ENCODE data around the gene OSBPL10.

Gene OSBPL10

DNA sequence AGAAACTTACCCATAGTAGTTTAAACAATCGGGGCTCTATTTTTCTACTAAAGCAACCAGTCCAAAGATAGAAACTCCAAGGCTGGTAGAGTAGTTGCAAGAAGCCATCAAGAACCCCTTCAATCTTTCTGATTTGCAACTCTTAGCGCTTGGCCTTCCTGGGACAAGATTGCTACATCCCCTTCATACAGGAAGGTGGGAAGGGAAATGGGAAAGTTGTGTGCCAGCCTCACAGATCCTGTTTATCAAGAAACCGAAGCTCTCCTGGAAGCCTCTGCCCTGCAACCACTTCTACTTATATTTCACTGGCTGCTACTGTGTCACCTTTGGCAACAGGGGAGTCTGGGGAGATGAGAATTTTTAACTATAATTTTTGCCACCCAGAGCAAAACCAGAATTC, 46.2 kb downstream of the OSBPL10 start:
- TF ChIP-seq, protein P1, sequence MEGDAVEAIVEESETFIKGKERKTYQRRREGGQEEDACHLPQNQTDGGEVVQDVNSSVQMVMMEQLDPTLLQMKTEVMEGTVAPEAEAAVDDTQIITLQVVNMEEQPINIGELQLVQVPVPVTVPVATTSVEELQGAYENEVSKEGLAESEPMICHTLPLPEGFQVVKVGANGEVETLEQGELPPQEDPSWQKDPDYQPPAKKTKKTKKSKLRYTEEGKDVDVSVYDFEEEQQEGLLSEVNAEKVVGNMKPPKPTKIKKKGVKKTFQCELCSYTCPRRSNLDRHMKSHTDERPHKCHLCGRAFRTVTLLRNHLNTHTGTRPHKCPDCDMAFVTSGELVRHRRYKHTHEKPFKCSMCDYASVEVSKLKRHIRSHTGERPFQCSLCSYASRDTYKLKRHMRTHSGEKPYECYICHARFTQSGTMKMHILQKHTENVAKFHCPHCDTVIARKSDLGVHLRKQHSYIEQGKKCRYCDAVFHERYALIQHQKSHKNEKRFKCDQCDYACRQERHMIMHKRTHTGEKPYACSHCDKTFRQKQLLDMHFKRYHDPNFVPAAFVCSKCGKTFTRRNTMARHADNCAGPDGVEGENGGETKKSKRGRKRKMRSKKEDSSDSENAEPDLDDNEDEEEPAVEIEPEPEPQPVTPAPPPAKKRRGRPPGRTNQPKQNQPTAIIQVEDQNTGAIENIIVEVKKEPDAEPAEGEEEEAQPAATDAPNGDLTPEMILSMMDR (IDR thresholded peaks at IDR 0.05; ENCODE audit: low read depth, low read length), result no peak
- no peak for DNase-seq (ENCODE audit: extremely low read depth, low read depth)

DNA sequence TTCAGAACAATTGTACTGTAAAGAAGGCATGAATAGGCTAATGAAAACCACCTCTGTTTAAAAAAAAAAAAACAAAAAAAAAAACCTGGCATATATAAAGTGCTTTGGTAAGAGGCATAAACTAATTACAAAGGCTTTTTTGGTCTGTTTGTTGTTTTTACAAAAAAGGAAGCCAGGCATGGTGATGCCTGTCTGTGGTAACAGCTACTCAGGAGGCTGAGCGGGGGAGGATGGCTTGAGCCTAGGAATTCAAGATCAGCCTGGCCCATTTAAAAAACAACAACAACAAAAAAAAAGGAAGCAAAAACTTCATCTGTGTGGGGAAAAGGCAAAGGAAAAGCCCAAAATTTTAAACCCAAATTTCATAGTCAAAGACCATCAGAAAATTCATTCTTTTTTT, 47.0 kb downstream of the OSBPL10 start:
- TF ChIP-seq, protein P1 (IDR thresholded peaks at IDR 0.05; ENCODE audit: low read depth, low read length), result no peak
- peak; percentile 42 for DNase-seq (ENCODE audit: extremely low read depth, low read depth)

DNA sequence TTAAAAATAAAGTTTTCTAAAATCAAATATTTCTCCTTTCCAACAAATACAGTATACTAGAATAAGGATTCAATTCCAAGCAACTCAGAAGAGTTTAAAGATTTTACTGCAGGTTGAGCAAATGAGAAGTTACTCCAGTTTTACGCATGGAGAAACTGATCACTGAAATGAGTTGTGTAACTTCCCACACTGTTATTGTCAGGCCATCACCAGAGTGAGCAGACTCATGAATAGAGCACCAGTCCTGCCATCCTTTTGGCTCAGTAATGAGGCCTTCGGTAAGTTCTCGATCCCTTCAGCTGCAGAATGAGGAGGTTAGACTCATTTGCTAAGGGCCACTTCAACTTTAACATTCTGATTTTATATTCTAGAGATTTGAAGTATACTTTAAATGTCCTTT, 48.1 kb downstream of the OSBPL10 start:
- DNase-seq (ENCODE audit: extremely low read depth, low read depth), result no peak
- TF ChIP-seq, protein P1 (IDR thresholded peaks at IDR 0.05; ENCODE audit: low read depth, low read length), result no peak

DNA sequence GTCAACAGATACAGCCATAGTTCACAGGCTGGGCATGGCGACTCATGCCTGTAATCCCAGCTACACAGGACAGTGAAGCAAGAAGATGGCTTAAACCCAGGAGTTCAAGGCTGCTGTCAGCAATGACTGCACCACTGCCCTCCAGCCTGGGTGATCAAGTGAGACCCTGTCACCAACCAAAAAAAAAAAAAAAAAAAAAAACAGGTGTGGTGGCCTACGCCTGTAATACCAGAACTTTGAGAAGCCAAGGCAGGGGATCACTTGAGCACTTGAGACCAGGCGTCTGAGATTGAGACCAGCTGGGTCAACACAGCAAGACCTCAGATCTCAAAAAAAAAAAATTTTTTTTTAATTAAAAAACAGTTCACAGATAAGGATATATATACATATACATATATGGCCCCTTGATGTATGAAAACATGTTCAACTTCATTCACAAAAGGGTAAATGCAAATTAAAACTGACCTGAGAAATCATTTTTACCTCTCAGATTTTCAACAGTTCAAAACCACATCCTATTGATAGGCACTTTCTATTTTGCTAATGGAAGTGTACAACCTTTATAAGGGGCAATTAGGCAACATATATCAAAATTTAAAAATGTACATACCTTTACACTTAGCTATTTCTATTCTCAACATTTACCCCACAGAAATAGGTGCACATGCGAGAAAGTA, 51.1 kb downstream of the OSBPL10 start:
- TF ChIP-seq, protein P1 (IDR thresholded peaks at IDR 0.05; ENCODE audit: low read depth, low read length), result no peak
- no peak for DNase-seq (ENCODE audit: extremely low read depth, low read depth)

DNA sequence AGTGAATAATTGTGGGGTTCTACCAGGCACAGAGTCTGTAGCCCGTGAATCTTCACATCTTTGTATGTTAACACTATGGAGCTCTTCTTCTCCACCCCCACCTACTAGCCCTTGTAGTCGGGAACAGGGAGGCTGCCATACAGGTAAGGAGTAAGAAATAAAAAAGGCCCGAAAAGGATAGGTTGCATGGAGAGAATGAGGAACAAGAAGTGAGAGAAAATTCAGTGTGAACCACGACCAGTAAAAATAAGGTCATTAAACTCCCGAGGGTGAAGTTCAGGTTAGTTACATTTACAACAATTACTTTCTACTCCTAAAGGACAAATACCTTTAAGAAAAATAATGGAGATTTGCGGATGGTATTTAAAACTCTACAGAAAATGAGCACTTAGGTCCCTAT, 53.3 kb downstream of the OSBPL10 start:
- TF ChIP-seq, protein P1 (IDR thresholded peaks at IDR 0.05; ENCODE audit: low read depth, low read length), result no peak
- no peak for DNase-seq (ENCODE audit: extremely low read depth, low read depth)

DNA sequence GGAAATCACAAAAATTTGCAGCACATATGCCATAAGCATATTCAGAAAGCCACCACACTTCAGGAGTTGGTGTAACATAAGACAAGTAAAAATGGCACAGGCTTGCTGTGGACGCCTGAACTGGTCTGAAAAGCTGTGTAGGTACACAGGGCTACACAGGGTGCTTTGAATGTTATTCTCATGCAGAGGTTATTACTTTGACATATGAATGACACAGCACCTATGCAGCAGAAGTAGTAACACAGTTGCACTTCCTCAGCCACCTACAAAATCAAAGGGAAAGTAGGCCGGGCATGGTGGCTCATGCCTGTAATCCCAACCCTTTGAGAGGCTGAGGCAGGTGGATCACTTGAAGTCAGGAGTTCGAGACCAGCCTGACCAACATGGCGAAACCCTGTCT, 54.5 kb downstream of the OSBPL10 start:
- TF ChIP-seq, protein P1 (IDR thresholded peaks at IDR 0.05; ENCODE audit: low read depth, low read length), result no peak
- DNase-seq (ENCODE audit: extremely low read depth, low read depth), result no peak

DNA sequence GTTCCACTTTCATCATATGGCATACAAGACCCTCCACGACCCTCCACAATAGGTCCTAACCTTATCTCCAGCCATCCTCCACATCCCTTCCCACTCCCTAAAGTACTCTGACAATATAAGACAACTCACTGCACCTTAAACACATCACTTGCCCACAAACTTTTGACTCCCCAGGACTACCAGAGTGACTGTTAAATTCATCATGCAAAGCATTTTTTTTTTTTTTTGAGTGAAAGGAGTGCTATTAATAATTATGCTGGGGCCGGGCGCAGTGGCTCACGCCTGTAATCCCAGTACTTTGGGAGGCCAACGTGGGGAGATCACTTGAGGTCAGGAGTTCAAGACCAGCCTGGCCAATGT, 55.8 kb downstream of the OSBPL10 start:
- DNase-seq (ENCODE audit: extremely low read depth, low read depth), result no peak
- TF ChIP-seq, protein P1 (IDR thresholded peaks at IDR 0.05; ENCODE audit: low read depth, low read length), result no peak

Data from AG09319 (cell line).